Activated CD8-positive, alpha-beta memory T cell treated with anti-CD3 and anti-CD28 coated beads for 48 hours (primary cell): ENCODE measurements around the gene SRPRB.

Experiments used
- DNase-seq, 3 experiments: peaks; one replicate each; pipeline ENCODE4 v3.0.0-alpha.2; 2020; ENCODE audit warnings: low read depth in 2 of 3, low spot score in 2 of 3

SRPRB gene

GRCh38 chr3:133805702-133806475 lies at the start of gene SRPRB:
Gene SRPRB, plus strand, starts transcription at chr3:133805815. Its CDS starts 34 bp downstream, at chr3:133805849.
- peak; percentile 82 to 92 (median 88) for DNase-seq

DNA sequence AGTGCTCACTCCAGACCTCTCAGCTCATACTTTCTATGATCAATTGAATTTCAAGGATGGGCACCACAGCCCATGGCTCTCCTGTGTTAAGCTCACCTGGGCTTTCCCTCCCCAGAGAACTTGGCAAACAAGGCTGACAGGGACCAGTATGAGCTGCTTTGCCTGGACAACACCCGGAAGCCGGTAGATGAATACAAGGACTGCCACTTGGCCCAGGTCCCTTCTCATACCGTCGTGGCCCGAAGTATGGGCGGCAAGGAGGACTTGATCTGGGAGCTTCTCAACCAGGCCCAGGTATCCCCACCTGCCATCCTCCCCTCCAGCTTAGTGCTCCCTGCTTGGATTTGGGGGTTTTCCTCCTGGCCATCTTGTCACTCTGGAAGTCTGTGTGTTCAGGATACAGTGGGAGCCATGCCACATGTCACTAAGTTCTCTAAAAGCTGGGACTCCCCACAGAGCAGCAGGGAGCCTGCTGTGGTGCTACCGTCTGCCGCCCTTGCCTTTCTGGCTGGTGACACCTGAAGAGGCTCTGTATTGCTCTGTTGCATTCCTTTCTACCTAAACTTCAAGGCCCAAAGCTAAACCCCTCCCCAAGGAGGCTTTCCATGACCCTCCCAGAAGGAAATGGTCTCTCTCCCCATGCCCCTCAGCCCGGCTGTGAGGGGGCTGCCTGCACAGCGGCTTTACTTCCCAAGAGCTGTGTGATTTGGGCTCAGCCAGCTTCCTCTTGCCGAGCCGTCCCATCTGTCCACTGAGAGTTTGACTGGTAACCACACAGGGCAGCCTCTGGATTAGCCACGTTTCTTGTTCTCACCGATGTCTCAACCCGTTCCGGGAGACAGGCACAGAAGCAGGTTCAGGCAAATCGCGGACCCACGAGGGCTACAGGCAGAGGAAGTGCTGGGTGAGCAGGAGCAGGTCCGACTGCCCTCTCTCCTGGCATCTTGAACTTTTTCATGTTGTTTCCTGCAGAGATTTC lies 48.6 kb upstream of the SRPRB start:
- DNase-seq = no peak

GRCh38 chr3:133757701-133758567 lies 47.7 kb upstream of the SRPRB start:
- DNase-seq = no peak

- no peak for DNase-seq
Observed at GRCh38 chr3:133758568-133758928, 47.1 kb upstream of the SRPRB start.

GRCh38 chr3:133758964-133759739 lies 46.5 kb upstream of the SRPRB start:
- DNase-seq = no peak

DNA sequence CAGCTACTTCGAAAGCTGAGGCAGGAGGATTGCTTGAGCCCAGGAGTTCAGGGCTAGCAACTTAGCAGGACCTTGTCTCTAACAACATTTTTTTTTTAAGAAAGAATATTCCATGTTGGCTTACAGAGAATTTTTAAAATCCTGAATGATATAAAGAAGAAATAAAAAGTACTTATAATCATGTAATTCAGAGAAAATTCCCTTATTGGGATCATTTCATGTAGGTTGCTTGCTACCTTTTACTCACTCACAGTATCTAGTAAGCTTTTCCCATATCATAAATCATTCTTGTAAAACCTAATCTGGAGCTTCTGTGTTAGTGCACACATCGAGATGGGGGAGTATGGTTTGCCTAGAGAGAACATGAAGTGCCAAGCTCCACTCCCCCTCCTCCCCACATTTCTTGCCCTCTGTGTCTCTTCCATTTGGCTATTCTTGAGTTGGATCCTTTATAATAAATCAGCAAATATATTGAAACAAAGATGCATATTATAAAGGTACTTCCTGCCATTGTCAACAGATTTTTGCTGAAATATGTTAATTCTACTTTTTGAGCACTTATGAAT lies 45.8 kb upstream of the SRPRB start:
- DNase-seq = no peak

- DNase-seq = no peak
Observed at GRCh38 chr3:133760916-133761315, 44.7 kb upstream of the SRPRB start.

GRCh38 chr3:133761605-133762484 lies 43.8 kb upstream of the SRPRB start:
- DNase-seq = no peak

DNA sequence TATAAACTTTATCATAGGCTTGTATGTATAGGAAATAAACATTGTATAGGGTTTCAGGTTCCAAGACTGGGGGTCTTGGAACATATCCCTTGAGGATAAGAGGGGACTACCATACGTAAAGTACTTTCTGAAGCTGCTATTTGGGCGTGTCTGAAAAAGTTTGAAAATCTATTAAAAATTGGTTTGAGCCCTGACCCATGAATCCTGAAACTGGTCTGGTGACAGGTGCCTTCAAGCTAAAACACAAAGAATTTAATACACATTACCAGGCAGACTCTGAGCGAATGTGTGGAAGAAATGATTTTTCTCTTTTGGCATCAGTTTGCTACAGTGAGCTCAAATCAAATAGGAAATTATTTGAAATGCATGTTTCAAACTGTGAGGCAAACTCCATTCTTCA lies 43.1 kb upstream of the SRPRB start:
- DNase-seq = no peak

DNA sequence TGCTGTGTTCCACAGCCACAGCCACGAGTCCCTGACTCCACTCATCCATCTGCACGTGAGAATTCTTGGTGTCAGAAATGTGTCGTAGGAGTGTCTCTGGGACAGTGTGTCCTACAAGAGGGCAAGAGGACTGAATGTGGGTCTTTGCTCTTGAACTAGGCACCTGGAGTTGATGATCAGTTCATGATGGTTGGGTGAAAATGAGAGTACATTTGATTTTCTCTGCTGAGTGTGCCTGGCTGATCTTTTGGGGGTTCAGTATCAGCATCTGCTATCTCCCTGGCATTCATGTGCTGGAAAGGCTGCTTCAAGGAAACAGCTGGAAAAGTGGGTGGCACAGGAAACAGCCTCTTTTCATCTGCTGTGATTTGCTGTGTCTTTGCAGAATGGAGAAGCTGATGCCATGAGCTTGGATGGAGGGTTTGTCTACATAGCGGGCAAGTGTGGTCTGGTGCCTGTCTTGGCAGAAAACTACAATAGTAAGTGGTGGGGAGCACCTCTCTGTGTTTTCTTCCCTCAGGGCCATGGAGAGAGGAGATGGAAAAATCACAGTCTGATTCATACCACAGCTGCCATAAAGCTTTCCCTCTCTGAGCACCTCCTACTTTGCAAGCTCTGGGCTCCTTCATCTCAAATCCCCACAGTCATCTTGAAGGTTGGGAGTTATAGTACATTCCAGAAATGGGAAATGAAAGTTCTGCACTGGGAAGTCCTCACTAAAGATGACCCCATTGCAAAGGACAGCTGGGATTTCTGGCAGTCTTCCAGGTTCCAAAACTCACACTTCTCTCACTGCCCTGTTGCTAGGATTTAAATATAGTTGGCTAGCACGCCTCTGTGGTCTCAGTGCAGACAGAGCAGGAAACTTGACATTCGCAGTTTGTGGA lies 41.6 kb upstream of the SRPRB start:
- no peak for DNase-seq

DNA sequence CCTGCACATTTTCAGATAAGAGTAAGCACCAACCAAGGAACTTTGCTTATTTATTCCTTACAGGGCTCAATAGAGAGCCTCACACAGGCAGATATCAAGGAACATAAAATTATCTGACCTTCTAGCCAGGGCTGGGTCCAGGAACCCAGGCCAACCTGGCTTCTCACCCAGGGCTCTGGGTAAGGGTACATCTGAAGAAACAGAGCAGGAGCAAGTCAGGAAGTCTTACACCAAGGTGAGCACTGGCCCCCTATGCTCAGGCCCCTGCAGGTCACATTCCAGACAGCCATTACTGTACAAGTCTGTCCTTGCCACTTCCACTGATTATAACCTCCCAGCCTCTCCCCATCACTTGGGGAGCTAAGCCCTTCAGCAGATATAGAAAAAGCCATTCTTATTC lies 40.4 kb upstream of the SRPRB start:
- DNase-seq = no peak

GRCh38 chr3:133767607-133768006 lies 38.0 kb upstream of the SRPRB start:
- no peak for DNase-seq

GRCh38 chr3:133769536-133769935 lies 36.1 kb upstream of the SRPRB start:
- DNase-seq = no peak

DNA sequence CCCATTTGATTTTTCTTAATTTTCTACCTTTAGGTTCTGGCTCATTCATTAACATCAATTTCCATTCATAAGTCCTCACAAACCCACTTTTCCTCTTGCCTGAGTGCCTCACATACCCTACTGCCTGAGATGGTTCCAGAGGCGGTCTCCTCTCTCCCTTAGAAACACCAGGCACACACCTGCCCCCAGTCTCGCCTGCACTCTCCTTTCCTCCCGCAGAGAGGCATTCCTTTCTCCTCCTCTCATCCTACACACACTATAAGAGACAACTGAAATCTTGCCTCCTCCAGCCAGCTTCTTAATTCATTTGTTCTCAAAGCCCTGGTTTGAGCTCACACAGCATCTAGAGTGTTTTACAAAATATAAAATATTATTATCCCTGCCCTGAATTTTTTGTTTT lies 31.9 kb upstream of the SRPRB start:
- no peak for DNase-seq

GRCh38 chr3:133775309-133775708 lies 30.3 kb upstream of the SRPRB start:
- no peak for DNase-seq

DNA sequence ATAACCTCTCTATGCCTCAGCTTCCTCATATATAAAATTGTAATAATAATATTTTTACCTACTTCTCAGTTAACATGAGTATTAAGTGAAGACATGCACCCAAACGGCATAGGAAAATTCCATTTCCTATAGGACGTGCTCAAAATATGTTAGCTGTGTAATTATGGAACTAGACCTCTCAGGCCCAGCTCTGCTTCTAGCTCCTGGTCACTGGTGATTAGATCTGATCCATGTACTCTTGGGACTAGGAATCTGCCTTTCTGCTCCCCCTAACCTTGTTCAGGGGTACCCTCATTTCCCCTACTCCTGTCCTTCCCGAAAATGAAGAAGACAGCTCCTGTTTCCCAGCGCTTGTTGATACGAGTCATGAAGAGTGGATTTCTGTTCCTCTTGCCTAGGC lies 29.8 kb upstream of the SRPRB start:
- DNase-seq = no peak

GRCh38 chr3:133776794-133777438 lies 28.7 kb upstream of the SRPRB start:
- no peak for DNase-seq
